ENCODE data around the gene TECPR2.
A peak's percentile ranks its signal among the peaks of the same experiment; 100 is the strongest.

Gene TECPR2

DNA sequence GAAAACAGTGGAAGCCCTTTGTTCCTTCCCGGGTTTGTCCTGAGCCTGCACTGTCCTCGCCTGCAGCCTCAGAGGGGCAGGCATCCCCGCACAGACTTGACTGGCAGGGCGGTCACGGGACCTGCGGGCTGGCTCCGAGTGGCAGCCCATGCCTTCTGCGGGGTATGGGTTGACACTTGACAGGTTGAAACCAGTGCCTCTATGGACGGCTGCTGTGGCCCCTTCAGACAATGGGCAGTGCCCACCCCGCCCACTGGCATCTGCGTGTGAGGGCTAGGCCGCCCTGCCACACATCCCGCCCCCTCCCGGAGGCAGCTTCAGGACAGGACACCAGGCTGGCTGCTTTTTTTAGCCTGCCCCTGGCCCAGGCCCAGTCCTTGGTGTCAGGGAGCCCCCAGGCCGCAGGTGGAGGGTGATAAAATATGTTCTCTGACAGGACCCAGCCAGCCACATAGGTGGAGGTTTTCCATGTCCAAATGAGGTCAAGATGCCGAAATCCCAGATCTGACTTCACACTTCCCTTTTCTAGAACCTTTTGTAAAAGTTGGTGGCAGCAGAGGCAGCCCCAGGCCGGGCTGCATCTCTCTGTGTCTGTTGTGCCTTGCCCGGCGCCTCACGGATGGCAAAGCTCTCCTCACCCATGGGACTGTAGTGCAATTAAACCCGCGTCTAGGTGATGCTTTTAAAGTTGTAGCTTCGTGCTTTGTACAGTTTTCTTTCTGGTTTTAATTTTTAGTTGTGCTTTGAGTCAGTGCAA is 136.8 kb downstream of the TECPR2 start:
- no peak for DNase-seq

DNA sequence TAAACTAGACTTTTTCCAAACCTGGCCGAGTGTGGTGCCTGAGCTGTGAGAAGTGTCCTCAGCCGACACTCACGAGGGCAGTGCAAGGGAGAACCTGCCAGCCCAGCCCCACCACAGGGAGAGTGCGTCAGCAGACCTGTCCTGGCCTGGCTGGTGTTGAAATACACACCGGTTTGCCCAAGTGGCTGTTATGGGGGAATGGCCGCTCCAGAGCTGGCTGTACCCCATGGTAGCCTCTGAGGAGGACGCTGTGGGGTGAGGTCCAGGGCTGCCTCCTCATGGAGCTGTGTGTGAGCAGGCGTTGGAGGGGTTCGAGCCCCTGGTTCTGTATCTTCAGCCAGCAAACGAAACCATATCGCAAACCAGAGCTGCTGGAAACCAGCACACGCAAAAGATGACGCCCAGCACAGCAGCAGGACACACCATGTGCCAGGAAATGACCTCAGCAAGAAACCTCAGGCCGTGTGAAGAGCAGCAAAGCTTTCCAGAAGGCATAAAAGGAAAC is 137.5 kb downstream of the TECPR2 start:
- DNase-seq, result peak; percentile 32 to 34

DNA sequence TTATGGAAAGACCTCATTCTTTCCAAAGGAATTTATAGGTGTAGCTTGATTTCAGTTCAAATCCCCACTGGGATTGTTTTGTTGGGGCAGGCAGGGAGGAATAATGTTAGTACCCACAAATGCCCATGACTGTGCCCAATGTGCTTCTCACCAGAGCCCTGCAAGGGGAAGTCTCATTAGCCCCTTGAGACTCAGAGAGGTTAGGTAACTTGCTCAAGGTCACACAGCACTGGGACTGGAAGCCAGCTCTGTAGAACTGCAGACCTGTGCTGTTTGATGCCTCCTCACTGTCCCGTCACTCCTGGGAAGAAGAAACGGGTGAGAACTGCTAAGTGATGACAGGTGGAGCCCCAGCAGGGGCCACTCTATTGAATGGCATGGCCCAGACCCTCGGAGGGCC is 138.0 kb downstream of the TECPR2 start:
- DNase-seq, result no peak

DNA sequence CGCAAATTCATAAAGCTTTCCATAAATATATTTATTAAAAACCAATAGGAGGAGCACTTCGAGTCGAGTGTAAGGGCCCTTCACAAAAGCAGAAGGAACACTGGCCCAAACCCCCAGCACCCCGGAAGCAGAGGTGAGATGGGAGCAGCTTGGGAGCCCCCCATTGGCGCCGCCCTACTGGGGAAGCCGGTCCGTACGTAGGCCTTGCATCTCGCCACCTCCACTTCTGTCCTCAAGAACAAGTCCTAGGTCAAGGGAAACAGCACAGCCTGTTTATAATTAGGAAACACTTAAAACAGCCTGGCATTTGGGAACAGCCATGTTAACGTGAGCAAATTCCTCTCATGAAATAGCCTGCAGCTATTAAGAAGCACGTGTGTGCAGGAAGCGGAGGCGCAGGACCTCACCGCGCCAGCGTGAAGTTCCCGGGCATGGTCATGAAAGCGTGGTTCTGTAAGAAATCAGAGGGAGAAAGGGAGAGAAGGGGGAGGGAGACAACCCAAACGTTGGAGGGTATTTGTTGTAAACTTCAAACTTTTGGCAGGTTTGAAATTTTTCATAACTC is 139.1 kb downstream of the TECPR2 start:
- DNase-seq, result no peak

DNA sequence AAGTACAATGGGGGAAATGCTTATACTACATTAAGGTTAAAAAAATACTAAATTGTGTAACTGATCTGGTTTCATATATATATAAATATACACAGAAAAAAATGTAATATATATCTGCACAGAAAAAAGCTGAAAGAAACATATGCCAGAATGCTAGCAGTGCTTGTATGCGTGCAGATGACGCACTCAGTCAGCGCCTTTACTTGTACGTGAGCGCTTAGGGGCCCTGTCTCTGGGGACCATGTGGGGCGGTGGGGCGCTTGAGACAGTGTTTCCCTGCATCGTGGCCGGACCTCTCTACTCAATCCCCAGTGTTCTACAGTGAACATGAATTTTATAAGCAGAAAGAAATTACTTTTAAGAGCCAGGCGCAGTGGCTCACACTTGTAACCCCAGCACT is 139.8 kb downstream of the TECPR2 start:
- DNase-seq, result no peak

DNA sequence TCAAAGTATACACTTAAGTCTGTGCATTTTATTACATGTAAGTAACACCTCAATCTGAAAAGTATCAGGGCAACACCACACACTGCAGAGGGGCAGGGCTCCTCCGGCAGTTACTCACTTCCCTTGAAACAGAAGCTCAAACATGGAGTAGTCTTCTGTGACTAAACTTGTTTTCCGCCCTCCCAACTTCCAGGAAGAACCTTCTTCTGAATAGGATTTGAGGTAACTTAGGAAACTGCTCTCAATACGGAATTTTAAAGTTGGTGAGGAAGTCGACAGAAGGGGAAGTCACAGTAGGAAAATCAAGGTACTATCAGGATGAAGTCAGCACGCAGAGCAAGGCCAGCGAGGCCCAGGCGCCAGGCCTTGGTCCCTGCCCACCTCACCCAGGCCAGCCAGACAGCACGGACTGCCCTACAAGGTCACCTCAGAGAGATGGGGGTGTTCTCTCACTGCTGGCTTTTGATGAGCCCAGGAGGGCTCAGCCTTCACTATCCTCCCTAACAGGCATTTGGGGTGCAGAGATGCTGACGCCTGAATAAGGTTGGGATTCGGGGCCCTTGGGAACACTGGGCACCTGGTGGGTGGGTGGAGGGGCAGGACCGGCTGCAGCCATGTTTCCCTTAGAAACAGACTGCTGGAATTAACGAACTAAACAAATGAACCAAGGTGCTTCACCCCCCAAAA is 141.0 kb downstream of the TECPR2 start:
- no peak for DNase-seq

DNA sequence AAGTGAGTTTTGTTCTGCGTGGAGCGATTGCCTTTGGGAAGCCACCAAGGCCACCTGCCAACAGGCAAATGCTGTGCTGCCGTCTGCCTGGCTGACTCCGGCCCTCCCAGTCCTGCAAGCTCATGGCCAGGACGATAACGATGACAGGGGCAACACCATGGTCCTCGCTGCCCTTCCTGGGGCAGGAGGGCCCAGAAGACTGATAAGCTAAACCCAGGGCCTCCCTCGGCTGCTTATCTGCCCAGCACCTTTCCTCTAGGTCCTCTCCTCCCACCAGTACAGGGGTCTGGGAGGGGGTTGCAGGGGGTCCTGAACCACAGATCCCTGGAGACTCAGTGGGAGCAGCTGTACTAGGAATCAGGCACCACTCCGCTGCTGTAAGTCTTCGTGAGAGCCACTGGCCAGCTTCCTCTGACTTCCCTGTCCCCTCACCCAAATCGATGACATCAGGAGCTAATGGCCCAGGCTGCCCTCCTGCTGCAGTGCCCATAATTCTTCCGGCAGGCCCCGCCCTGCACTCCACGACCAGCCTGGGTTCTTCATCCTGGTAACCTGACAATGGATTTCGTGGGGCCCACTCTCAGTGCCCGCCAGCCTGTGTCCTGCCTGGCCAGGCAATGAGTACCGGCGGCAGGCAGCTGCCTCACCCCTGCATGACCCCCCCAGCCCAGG is 141.7 kb downstream of the TECPR2 start:
- no peak for DNase-seq

DNA sequence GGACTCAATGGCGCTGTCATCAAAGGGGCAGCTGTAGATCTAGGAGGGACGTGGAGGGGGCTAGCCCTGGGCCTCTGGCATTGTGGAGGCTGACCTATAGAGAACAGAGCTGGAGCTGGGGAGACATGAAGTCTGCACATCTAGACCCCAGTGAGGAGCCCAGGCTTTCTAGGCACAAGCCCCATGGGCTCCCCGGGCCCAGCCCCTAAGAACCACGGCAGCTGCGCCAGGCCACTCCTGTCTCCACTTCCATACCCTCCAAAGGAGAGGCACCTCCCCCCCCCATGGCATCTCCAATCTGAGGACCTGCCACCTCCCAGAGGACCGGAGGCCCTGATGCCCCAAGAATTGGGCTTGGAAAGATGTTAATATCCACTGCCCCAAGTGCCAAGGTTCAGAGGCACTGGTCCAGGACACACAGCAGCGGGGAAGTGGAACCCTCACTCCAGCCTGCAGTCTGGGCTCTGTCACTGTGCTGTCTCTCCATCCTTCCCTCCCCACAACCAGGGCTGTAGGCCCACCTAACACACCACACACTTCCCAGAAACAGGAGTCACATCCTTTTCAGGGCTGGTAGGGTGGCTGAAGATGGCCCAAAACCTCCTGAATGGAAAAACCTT is 142.4 kb downstream of the TECPR2 start:
- DNase-seq, result no peak

DNA sequence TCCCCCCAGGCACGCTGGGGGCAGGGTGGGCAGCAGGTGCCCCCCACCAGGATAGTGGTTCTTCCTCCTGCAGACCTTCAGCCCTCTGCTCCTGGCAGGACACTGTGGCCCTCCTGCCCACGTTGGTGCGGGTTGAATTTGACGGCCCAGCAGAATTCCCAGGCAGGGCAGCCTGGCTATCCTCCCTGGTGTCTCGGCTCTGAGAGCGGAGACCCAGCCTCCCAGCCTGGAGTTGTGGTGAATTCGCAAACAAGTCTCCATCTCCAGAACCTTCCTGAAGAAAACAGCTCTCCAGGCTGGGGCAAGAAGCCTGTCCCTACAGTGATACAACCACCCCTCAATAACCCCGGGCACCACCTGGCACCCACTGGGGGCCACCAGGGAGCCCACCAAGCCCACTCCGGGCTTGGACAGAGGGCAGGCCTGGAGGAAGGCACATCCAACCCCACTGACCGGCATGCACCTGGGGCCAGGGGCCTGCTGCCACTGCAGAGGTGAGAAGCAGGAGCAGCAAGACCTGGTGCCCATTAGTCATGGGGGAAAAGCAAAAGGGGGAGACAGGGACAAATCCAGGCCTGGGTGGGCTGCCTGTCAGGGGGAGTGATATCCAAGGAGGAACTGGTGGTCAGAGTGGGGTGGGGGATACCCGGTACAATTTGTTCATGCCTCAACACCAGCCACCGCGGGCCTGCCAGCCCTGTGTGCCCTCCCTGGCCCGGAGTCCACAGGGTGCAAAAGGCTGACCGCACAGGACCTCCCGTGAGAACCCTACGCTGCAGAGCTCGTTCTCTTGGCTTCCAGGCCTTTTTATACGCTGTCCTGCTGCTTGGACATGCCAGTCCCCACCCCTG is 143.3 kb downstream of the TECPR2 start:
- DNase-seq, result no peak

DNA sequence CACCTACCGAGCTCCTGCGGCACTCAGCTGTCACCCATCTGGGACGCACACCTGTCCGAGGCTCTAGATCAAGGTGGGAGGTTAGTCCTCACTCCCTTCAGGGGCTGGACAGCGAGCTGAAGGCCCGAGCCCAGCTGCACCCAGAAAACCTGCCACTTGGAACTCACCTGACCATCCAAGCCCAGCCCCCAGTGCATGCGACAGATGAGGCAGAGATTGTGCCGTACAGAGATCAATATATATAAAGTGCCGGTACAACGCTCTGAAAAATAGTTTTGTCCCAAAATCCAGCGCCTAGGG is 143.8 kb downstream of the TECPR2 start:
- no peak for DNase-seq

DNA sequence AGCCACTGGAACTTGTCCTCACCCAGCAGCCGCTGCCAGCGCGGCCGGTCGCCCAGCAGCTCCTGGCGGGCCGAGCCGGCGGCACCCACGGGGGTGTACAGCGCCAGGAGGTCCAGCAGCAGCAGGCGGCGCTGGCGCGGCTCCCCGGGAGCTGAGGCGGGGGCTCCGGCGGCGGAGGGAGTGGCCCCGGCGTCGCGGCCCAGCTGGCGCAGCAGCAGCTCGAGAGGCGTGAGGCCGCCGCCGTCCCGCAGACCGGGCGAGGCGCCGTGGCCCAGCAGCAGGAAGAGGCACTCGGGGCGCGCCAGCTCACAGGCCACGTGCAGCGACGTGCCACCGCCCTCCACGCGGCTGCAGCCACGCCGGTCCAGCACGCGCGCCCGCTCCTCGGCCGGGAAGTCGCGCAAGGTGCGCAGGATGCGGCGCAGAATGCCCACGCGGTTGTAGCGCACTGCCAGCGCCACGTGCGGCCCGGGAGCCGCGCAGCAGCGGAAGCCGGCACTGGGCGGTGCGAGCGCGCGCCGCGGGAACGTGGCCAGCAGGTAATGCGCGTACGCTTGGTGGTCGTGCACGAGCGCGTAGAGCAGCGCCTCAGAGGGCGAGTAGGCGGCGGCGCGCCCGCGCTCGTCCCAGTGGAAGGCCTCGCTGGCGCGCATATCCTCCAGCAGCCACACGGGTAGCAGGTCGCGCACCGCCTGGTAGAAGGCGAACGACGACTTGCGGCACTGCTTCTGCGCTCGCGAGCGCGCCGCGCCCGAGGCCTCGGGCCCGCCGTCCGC is 144.5 kb downstream of the TECPR2 start:
- peak; percentile 40 to 55 for DNase-seq

DNA sequence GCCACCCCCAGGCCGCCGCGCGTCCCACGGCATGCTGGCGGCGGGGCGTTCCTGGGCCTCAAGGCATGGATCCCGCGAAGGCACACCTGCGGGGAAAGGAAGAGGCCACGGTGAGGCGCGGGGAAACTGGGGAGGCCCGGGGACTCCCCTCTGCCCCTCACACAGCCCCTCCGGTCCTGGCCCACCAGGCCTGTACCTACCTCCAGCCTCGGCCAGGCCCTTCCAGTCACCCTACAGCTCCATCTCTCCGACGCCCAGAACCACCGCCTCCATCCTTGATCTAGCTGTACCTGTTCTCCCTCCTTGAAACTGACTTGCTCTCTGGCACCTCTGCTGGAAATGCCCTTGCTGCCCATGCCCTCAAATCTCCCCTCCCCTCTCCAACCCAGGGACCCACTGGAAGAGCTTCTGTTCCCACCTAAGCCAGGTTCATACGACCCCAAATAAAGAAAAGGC is 145.1 kb downstream of the TECPR2 start:
- DNase-seq, result peak in 1 of 2 donors; percentile 6

DNA sequence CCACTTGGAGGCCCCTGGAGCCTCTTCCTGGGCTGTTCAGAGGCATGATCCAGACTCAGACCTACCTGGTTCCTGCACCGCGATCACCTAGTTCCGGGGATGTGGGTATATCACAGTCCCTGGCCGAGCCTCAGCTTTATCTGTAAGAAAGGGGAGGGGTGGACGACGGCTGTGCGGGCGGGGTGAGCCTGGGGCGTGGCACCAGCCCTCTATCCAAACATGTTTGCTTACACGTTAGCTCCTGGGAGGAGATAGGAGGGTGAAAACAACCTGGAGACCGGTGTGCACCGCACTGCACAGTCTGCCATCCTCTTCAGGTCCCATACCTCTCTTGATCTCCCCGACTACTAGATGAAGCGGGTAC is 145.7 kb downstream of the TECPR2 start:
- DNase-seq, result peak in 1 of 2 donors; percentile 10

DNA sequence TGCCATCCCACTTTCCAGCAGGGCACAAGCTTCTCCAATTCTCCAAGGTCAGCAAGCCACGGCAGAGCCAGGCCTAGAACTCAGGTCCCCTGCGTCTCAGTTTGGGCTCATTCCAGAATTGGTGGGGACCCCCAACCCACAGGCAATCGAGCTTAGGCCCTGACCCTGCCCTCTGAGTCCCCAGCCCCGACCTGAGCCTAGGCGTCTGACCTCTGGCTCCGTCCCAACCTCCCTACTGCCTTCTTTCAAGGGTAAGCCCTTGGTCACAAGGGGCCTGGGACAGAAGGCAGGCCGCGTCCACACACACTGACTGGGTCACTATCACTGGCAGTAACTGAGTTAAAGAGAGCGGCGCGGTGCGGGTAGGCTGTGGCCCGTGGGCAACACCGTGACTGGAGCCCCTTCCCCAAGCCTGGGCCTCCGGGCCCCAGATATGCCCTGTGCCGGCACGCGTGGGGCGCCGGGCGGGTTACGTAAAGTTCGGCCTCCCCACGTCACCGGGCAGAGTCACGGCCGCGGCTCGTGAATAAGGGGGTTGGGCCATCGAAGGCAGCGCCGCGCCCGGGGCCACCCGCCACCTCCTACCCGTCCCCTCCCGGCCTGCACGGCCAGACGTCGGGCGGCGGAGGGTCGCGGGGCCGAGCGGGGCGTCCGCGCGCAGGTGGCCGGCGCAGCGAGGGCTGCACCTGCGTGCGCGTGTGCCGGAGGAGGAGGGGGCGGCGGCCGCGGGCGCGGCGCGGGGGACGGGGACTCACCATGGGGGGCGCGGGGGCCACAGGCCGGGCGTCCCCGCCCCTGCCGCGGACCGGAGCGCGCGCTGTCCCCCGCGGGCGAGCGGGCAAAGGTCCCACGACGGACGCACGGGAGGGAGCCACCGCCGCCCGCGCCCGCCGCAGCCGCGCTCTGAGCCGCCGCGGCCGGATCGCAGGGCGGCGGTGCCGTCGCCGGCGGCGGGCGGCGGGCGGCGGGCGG is 146.3 kb downstream of the TECPR2 start:
- peak; percentile 53 to 59 for DNase-seq

DNA sequence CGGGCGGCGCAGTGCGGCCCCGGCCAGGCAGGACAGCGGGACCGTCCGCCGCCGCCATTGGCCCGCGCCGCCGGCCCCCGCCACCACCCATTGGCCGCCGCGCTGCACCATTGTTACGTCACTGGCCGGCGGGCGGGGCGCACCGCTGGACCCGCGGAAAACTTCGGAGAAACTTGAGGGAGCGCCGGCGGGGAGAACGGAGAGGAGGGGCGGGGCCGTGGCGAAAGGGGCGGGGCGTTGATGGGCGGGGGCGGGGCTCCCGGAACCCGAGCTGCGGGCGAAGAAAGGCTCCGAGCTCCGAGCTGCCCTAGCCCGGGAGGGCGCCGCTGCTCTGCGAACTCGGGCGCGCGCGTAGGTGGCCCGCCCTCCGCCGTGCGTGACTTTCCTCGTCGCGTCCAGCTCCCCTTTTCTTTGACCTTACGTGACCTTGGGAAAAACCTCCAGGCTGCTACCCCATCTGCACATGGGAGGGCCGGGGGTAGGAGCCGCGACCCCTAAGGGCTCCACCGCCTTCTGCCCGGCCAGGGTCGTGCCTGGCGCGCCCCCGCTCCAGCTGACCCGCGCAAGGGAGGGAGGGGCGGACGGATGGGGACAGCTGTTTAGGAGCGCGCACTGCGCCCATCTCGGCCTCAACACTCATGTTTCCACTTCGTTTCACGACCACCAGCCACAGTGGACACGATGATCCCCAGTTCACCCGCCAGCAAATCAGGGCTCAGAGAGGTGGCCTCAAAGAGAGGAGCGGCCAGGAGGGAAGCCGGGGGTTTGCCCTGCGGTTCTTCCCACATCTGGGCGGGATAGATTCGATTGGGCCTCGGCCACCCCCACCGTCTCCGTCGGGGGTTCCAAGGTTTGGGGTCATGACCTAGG is 147.2 kb downstream of the TECPR2 start, which contains the start of gene ANKRD9:
TSS of gene ANKRD9 (minus strand) at position 31 of the 870 bp plus-strand sequence. CDS start 1,887 bp downstream, outside the sequence.
- peak; percentile 90 to 94 for DNase-seq

DNA sequence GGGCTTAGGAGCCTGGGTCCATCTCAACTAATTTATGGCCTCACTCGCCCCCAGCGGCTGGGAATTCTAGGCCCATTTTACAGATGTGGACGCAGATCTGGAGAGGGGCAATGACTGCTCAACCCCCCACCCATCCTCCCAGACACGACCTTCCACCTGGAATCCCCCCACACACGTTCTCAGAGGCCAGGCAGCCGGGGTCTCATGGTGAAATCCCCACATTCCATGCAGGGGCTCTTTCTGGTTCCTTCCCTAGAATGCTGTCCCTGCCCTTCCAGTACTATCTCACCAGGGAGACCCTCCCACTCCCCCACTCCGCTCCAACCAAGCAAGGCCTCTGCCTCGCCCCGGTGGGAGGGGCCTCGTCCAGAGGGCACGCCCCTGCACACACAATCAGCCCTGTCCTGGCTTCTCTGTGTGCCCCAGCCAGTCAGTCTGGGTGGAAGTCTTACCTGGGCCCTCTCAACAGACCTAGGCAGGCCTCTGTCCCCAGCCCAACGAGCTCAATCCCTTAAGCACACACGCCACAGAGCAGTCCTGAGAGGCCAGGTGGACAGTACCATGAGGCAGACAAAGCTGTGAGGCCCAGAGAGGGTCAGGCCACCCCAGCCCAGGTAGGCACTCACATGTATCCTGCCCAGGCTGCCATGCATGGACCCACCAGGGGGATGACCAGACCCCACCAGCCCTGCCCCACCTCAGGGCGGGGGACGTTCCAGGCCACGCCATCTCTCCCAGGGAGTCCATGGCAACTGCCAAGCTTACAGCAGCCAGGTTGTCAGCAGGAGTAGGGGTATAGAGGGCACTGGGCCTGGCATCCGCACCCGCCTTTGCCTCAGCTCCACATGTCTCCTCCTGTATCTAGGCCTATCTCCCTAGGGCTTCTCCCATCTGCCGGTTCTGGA is 148.1 kb downstream of the TECPR2 start:
- DNase-seq, result peak in 1 of 2 donors; percentile 28

DNA sequence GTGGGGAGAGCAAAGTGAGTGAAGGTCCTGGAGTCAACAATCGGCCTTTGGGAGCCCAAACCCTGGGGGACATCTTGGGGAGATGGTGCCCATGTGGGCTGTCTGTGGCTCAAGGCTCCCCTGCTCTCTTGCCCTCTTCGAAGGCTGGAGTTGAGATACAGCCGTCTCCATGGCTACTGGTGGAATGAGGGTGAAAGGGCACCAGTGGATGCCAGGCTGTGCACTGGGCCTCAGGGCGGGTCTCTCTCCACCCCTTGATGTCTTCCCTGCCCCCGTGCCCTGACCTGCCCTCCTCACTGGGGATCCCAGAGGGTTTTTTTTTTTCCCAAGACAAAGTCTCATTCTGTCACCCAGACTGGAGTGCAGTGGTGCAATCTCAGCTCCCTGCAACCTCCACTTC is 148.8 kb downstream of the TECPR2 start:
- no peak for DNase-seq

Measured in CD4-positive, alpha-beta T cell treated with Interferon alpha-2 for 1 hour (primary cell).